ENCODE measurements around the gene DCTN1. TPM values are rescaled to one million over a fixed set of nuclear protein-coding genes. Genes with fewer than 3 reads are reported as not detected.

The DCTN1 gene
- total RNA-seq (157 and 228 TPM in 2 replicates), polyA plus RNA-seq (133 and 193 TPM in 2 replicates), polyA minus RNA-seq (ENCODE audit: low replicate concordance) (562 and 638 TPM in 2 replicates)
- 213 and 279 TPM in 2 replicates for polyA plus RNA-seq (2012)

- Histone ChIP-seq H3K9ac (ENCODE audit: insufficient read depth, low read length) (peak within 1 kb of the TSS; percentile 73), H3K4me3 (replicated peaks in 1 of 4; ENCODE audit: control extremely low read depth in 1 of 4, insufficient read depth in 1 of 4, low read depth in 3 of 4, low read length in 4 of 4) (peak within 1 kb of the TSS; percentile 41 to 74 (median 66)), H3K9me3 (ENCODE audit: control insufficient read depth, insufficient read depth, low read depth, low read length) (no peaks in the 10 kb centered on the region), H3K79me2 (ENCODE audit: control insufficient read depth, insufficient read depth, low read length) (peaks cover 49% of the 10 kb centered on the region), H3K36me3 (ENCODE audit: control insufficient read depth, insufficient read depth, low read length) (peaks cover 2% of the 10 kb centered on the region), H3K4me1 (ENCODE audit: control insufficient read depth, extremely low read depth, insufficient read depth, low read length) (peaks cover 8% of the 10 kb centered on the region), H3K27ac (ENCODE audit: insufficient read depth, low read length) (peak within 1 kb of the TSS; percentile 66), H2AFZ (ENCODE audit: low read length) (no peak within 1 kb of the TSS), H4K20me1 (ENCODE audit: control insufficient read depth, extremely low read depth, insufficient read depth, low read length) (no peaks in the 10 kb centered on the region), H3K27me3 (ENCODE audit: control insufficient read depth, insufficient read depth, low read length) (no peaks in the 10 kb centered on the region), H3K4me2 (ENCODE audit: extremely low read depth, insufficient read depth, low read length) (peak within 1 kb of the TSS; percentile 94)
- TF ChIP-seq EZH2 (IDR thresholded peaks at IDR 0.05; ENCODE audit: low read length, missing control alignments): no peak
- no peak for TF ChIP-seq CTCF (conservative IDR thresholded peaks at IDR 0.05 in 1 of 2, IDR thresholded peaks at IDR 0.05 in 1 of 2; ENCODE audit: low read depth in 1 of 2, low read length in 2 of 2)
- peak; percentile 70 to 81 for DNase-seq (ENCODE audit: low read depth in 2 of 2)
Observed at GRCh38 chr2:74379851-74380789, at the start of gene DCTN1. Gene DCTN1, minus strand, starts transcription at chr2:74380311. Its CDS starts 274 bp downstream, at chr2:74380037.

GRCh38 chr2:74428675-74429074 is 48.6 kb upstream of the DCTN1 start:
- Histone ChIP-seq H3K9ac (ENCODE audit: insufficient read depth, low read length) (no peak overlapping the region), H4K20me1 (ENCODE audit: control insufficient read depth, extremely low read depth, insufficient read depth, low read length) (no peaks in the 10 kb centered on the region), H3K9me3 (ENCODE audit: control insufficient read depth, insufficient read depth, low read depth, low read length) (no peaks in the 10 kb centered on the region), H3K27ac (ENCODE audit: insufficient read depth, low read length) (no peak overlapping the region), H3K27me3 (ENCODE audit: control insufficient read depth, insufficient read depth, low read length) (no peaks in the 10 kb centered on the region), H3K4me3 (replicated peaks in 1 of 4; ENCODE audit: control extremely low read depth in 1 of 4, insufficient read depth in 1 of 4, low read depth in 3 of 4, low read length in 4 of 4) (no peak overlapping the region), H3K36me3 (ENCODE audit: control insufficient read depth, insufficient read depth, low read length) (peaks cover 16% of the 10 kb centered on the region), H3K4me1 (ENCODE audit: control insufficient read depth, extremely low read depth, insufficient read depth, low read length) (peaks cover 2% of the 10 kb centered on the region), H2AFZ (ENCODE audit: low read length) (no peak overlapping the region), H3K79me2 (ENCODE audit: control insufficient read depth, insufficient read depth, low read length) (no peaks in the 10 kb centered on the region), H3K4me2 (ENCODE audit: extremely low read depth, insufficient read depth, low read length) (no peak overlapping the region)
- no peak for DNase-seq (ENCODE audit: low read depth in 2 of 2)
- TF ChIP-seq EZH2 (IDR thresholded peaks at IDR 0.05; ENCODE audit: low read length, missing control alignments) (no peak), CTCF (conservative IDR thresholded peaks at IDR 0.05 in 1 of 2, IDR thresholded peaks at IDR 0.05 in 1 of 2; ENCODE audit: low read depth in 1 of 2, low read length in 2 of 2) (no peak)

GRCh38 chr2:74427551-74427950 is 47.4 kb upstream of the DCTN1 start:
- DNase-seq (ENCODE audit: low read depth in 2 of 2): no peak
- H3K9me3 ChIP-seq (ENCODE audit: control insufficient read depth, insufficient read depth, low read depth, low read length): no peaks in the 10 kb centered on the region
- TF ChIP-seq CTCF (conservative IDR thresholded peaks at IDR 0.05 in 1 of 2, IDR thresholded peaks at IDR 0.05 in 1 of 2; ENCODE audit: low read depth in 1 of 2, low read length in 2 of 2) (no peak), EZH2 (IDR thresholded peaks at IDR 0.05; ENCODE audit: low read length, missing control alignments) (no peak)

More at GRCh38 chr2:74427551-74427950, 47.4 kb upstream of the DCTN1 start:
- H4K20me1 ChIP-seq (ENCODE audit: control insufficient read depth, extremely low read depth, insufficient read depth, low read length): no peaks in the 10 kb centered on the region
- no peaks in the 10 kb centered on the region for H3K27me3 ChIP-seq (ENCODE audit: control insufficient read depth, insufficient read depth, low read length)
- H2AFZ ChIP-seq (ENCODE audit: low read length): no peak overlapping the region
- H3K4me2 ChIP-seq (ENCODE audit: extremely low read depth, insufficient read depth, low read length): no peak overlapping the region
- no peak overlapping the region for H3K4me3 ChIP-seq (replicated peaks in 1 of 4; ENCODE audit: control extremely low read depth in 1 of 4, insufficient read depth in 1 of 4, low read depth in 3 of 4, low read length in 4 of 4)
- H3K4me1 ChIP-seq (ENCODE audit: control insufficient read depth, extremely low read depth, insufficient read depth, low read length): peaks cover 2% of the 10 kb centered on the region
- no peak overlapping the region for H3K9ac ChIP-seq (ENCODE audit: insufficient read depth, low read length)
- no peaks in the 10 kb centered on the region for H3K79me2 ChIP-seq (ENCODE audit: control insufficient read depth, insufficient read depth, low read length)
- peaks cover 16% of the 10 kb centered on the region for H3K36me3 ChIP-seq (ENCODE audit: control insufficient read depth, insufficient read depth, low read length)
- no peak overlapping the region for H3K27ac ChIP-seq (ENCODE audit: insufficient read depth, low read length)
